Effector CD8-positive, alpha-beta T cell (primary cell): ENCODE data around the gene MOB1B.
"Not testable (repeated sequence)": the region's sequence is repeated elsewhere in the genome, so short reads cannot be mapped to it uniquely, and the experiment has no call there.

ENCODE experiments used
- DNase-seq: peaks from one replicate; lab custom pipeline; 2025; lab: John Stamatoyannopoulos, UW
- total RNA-seq, 4 experiments: gene quantifications; one replicate each; lab custom pipeline; 2026; lab: John Stamatoyannopoulos, UW

MOB1B gene
- 19.7 to 22.9 (median 21.4) reads per million in 4 experiments for total RNA-seq

GRCh38 chr4:70901984-70902576, at the start of gene MOB1B:
TSS of gene MOB1B (plus strand) at chr4:70902369. CDS start at chr4:70902537, 168 bp downstream.
- peak; percentile 79 for DNase-seq

- no peak for DNase-seq
Observed at GRCh38 chr4:70855464-70855863, 46.7 kb upstream of the MOB1B start.

- DNase-seq = no peak
Observed at GRCh38 chr4:70858454-70858853, 43.7 kb upstream of the MOB1B start.

- no peak for DNase-seq
Observed at GRCh38 chr4:70859066-70859465, 43.1 kb upstream of the MOB1B start.

GRCh38 chr4:70863099-70863790, 38.9 kb upstream of the MOB1B start:
- DNase-seq = no peak

GRCh38 chr4:70868778-70869177, 33.4 kb upstream of the MOB1B start:
- no peak for DNase-seq

GRCh38 chr4:70873216-70873615, 29.0 kb upstream of the MOB1B start:
- DNase-seq = no peak

GRCh38 chr4:70874268-70875156, 27.7 kb upstream of the MOB1B start:
- no peak for DNase-seq

- DNase-seq = no peak
Observed at GRCh38 chr4:70877556-70877955, 24.6 kb upstream of the MOB1B start.

GRCh38 chr4:70880739-70881138, 21.4 kb upstream of the MOB1B start:
- DNase-seq = no peak

GRCh38 chr4:70885174-70885573, 17.0 kb upstream of the MOB1B start:
- no peak for DNase-seq

- DNase-seq = no peak
Observed at GRCh38 chr4:70892086-70892769, 9.9 kb upstream of the MOB1B start.

- DNase-seq = no peak
Observed at GRCh38 chr4:70893790-70894189, 8.4 kb upstream of the MOB1B start.

- DNase-seq = no peak
Observed at GRCh38 chr4:70895405-70895804, 6.8 kb upstream of the MOB1B start.

GRCh38 chr4:70895811-70896491, 6.2 kb upstream of the MOB1B start:
- DNase-seq = no peak

- DNase-seq = not testable (repeated sequence)
Observed at GRCh38 chr4:70898581-70898980, 3.6 kb upstream of the MOB1B start.

- DNase-seq = no peak
Observed at GRCh38 chr4:70901607-70901983, 574 bp upstream of the MOB1B start.

GRCh38 chr4:70902577-70903290, 565 bp downstream of the MOB1B start:
- DNase-seq = no peak

GRCh38 chr4:70903291-70903603, 1.1 kb downstream of the MOB1B start:
- no peak for DNase-seq

- no peak for DNase-seq
Observed at GRCh38 chr4:70908993-70909556, 6.9 kb downstream of the MOB1B start.

- DNase-seq = no peak
Observed at GRCh38 chr4:70914000-70914399, 11.8 kb downstream of the MOB1B start.
